A673 (cell line): Measurements from ENCODE around the gene ATF4. TPM values are rescaled to one million over a fixed set of nuclear protein-coding genes. Genes with fewer than 3 reads are reported as not detected.

Experiments used
- BruUV-seq: library from RNA; stranded (reverse); fragments of 400-500 nt; replicated peaks from 2 replicates; lab custom pipeline; 2021; lab: Mats Ljungman, UMichigan
- CTCF ChIA-PET: fragments of 300-600 bp; sonication (Branson Sonifier 250); formaldehyde crosslinking; loops from one replicate; lab custom pipeline; 2022; ENCODE audit warnings: antibody characterized with exemption; lab: Charles Lee
- POLR2A ChIA-PET: fragments of 300-600 bp; sonication (Branson Sonifier 250); formaldehyde crosslinking; loops from one replicate; lab custom pipeline; 2022; ENCODE audit warnings: antibody characterized with exemption; ENCODE audit not compliant: low non-redundant PET; lab: Charles Lee
- DNase-seq: peaks from one replicate; pipeline ENCODE4 v3.0.0-alpha.2; 2015; ENCODE audit warnings: low spot score
- H3K27ac ChIP-seq: fragments of 200-600 bp; sonication (generic); 2 replicates; pipeline ENCODE4 v1.5.1; 2016; ENCODE audit warnings: mixed run types, low read depth, mild to moderate bottlenecking, mixed read lengths, antibody characterized with exemption, low read length; ENCODE audit not compliant: poor library complexity, severe bottlenecking
- H3K27me3 ChIP-seq: fragments of 200-600 bp; sonication (generic); replicated peaks from 2 replicates; pipeline ENCODE4 v1.6.1; 2017; ENCODE audit warnings: mixed run types, low read depth, mild to moderate bottlenecking, mixed read lengths, antibody characterized with exemption, low read length; ENCODE audit not compliant: insufficient read depth, poor library complexity
- H3K36me3 ChIP-seq: fragments of 200-600 bp; sonication (generic); 2 replicates; pipeline ENCODE4 v1.6.1; 2016; ENCODE audit warnings: mixed run types, mild to moderate bottlenecking, mixed read lengths, antibody characterized with exemption, low read length; ENCODE audit not compliant: insufficient read depth, poor library complexity, severe bottlenecking
- H3K4me1 ChIP-seq: fragments of 200-600 bp; sonication (generic); 2 replicates; pipeline ENCODE4 v1.6.1; 2017; ENCODE audit warnings: mixed run types, mild to moderate bottlenecking, mixed read lengths, antibody characterized with exemption, low read length; ENCODE audit not compliant: insufficient read depth, poor library complexity, severe bottlenecking
- H3K4me3 ChIP-seq: fragments of 200-600 bp; sonication (generic); 2 replicates; pipeline ENCODE4 v1.5.1; 2016; ENCODE audit warnings: low read depth, mixed run types, mild to moderate bottlenecking, mixed read lengths, low read length; ENCODE audit not compliant: poor library complexity, severe bottlenecking
- H3K9me3 ChIP-seq: fragments of 200-600 bp; sonication (generic); 2 replicates; pipeline ENCODE4 v1.6.1; 2016; ENCODE audit warnings: mixed run types, low read depth, mild to moderate bottlenecking, mixed read lengths, antibody characterized with exemption, low read length; ENCODE audit not compliant: poor library complexity, severe bottlenecking
- CTCF ChIP-seq: fragments of 300-800, 200-600 bp; sonication (generic); conservative IDR thresholded peaks from 2 replicates; pipeline ENCODE4 v1.5.1; 2017; ENCODE audit warnings: low read depth, mild to moderate bottlenecking, antibody characterized with exemption, low read length, moderate library complexity, mixed read lengths
- EZH2 ChIP-seq: fragments of 200-600 bp; sonication (generic); IDR thresholded peaks from 2 replicates; pipeline ENCODE4 v1.6.1; 2017; ENCODE audit warnings: borderline replicate concordance, low read depth, mild to moderate bottlenecking, mixed read lengths, antibody characterized with exemption, low read length; ENCODE audit not compliant: poor library complexity, severe bottlenecking
- intact Hi-C: fragments of 100-400 bp; cut with micrococcal nuclease; formaldehyde crosslinking; loops from one replicate; pipeline ENCODE4 v1.10.0; 2022; ENCODE audit not compliant: unreplicated experiment
- total RNA-seq: library from RNA; stranded (reverse); gene quantifications from 2 replicates; pipeline ENCODE4 v1.2.3, GENCODE V29; 2021

ATF4 gene
- total RNA-seq, 1 experiment from 2014 or later = 476 TPM

GRCh38 chr22:39515266-39516050 lies 4.9 kb upstream of the ATF4 start:
- TF ChIP-seq CTCF (no peak), EZH2 (no peak)
- Histone ChIP-seq H3K27me3 (no peaks in the 10 kb centered on the region), H3K4me3 (no peak overlapping the region), H3K36me3 (peaks cover 67% of the 10 kb centered on the region), H3K27ac (no peak overlapping the region), H3K4me1 (peaks cover 13% of the 10 kb centered on the region), H3K9me3 (no peaks in the 10 kb centered on the region)
- no TSS peak for BruUV-seq
- POLR2A ChIA-PET = no interaction called here
- CTCF ChIA-PET = interaction anchor here (0.6 kb wide), 1 partner anchor 179 kb away, joined by 5 read pairs; no protein-coding TSS in a partner anchor
- intact Hi-C loops = no loop called here
- no peak for DNase-seq

- CTCF ChIA-PET = interaction anchor here (0.6 kb wide), 1 partner anchor 105 kb away, joined by 11 read pairs; no protein-coding TSS in a partner anchor
- Histone ChIP-seq H3K27ac (no peak overlapping the region), H3K36me3 (peaks cover 69% of the 10 kb centered on the region), H3K27me3 (no peaks in the 10 kb centered on the region), H3K4me1 (peaks cover 13% of the 10 kb centered on the region), H3K9me3 (no peaks in the 10 kb centered on the region), H3K4me3 (no peak overlapping the region)
- no peak for TF ChIP-seq EZH2
- TF ChIP-seq CTCF = no peak
- BruUV-seq = no TSS peak
- POLR2A ChIA-PET = no interaction called here
- intact Hi-C loops = no loop called here
- no peak for DNase-seq
Observed at GRCh38 chr22:39517470-39517869, 2.9 kb upstream of the ATF4 start.

- TF ChIP-seq EZH2 = no peak
- no peak for TF ChIP-seq CTCF
- CTCF ChIA-PET = interaction anchor here (0.7 kb wide), 1 partner anchor 21 kb away, joined by 4 read pairs; no protein-coding TSS in a partner anchor
- no peaks in the 10 kb centered on the region for H3K27me3 ChIP-seq
- intact Hi-C loops = no loop called here
- H3K4me3 ChIP-seq = no peak overlapping the region
- peaks cover 71% of the 10 kb centered on the region for H3K36me3 ChIP-seq
- POLR2A ChIA-PET = no interaction called here
- DNase-seq = no peak
- H3K9me3 ChIP-seq = no peaks in the 10 kb centered on the region
- peaks cover 17% of the 10 kb centered on the region for H3K4me1 ChIP-seq
- no TSS peak for BruUV-seq
- H3K27ac ChIP-seq = no peak overlapping the region
Observed at GRCh38 chr22:39518144-39518786, 2.1 kb upstream of the ATF4 start.
